ENCODE data around the gene ATG10.
"Not testable (repeated sequence)": the region's sequence is repeated elsewhere in the genome, so short reads cannot be mapped to it uniquely, and the experiment has no call there.

Gene ATG10

DNA sequence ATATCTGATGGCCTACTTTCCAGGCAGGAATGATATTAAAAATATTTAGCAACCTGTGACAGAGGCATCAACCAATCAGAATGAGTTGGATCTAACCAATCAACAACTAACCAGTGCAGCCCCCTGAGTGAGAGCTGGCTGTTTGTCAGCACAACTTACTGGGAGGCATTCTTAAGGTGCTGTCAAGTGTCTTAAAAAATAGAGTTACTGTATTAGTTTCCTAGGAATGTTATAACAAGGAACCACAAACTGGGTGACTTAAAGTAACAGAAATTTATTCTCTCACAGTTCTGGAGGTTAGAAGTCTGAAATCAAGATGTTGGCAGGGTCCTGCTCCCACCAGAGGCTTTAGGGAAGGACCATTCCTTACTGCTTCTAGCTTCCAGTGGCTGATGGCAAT is 85.2 kb downstream of the ATG10 start:
- H3K4me3 Mint-ChIP-seq: no peak overlapping the region
- no peaks in the 10 kb centered on the region for H3K4me1 Mint-ChIP-seq (ENCODE audit: low read depth)
- H3K36me3 Mint-ChIP-seq (ENCODE audit: low read depth): no peaks in the 10 kb centered on the region
- no peaks in the 10 kb centered on the region for H3K9me3 Mint-ChIP-seq
- no peaks in the 10 kb centered on the region for H3K27me3 Mint-ChIP-seq (ENCODE audit: low read depth)
- H3K27ac Mint-ChIP-seq: no peak overlapping the region

DNA sequence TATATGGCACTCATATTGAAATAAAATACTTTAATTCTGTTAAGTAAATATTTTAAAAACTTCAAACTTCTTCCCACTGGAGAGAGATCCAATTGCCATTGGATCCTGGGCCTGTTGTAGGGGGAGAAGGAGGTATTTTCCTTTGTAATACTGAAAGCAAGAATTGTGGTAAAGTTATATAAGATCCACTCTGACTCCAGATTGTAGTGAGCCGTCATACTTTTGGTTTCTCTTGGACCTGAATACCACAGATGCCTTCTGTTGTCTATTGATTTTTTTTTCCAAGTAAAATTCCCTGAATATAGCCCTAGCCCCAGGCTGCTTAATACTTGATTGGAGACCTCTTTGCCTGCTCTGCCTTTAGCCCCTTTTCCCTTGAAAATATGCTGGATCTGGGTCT is 86.9 kb downstream of the ATG10 start:
- no peaks in the 10 kb centered on the region for H3K4me1 Mint-ChIP-seq (ENCODE audit: low read depth)
- H3K36me3 Mint-ChIP-seq (ENCODE audit: low read depth): no peaks in the 10 kb centered on the region
- no peak overlapping the region for H3K27ac Mint-ChIP-seq
- no peak overlapping the region for H3K4me3 Mint-ChIP-seq
- H3K9me3 Mint-ChIP-seq: no peaks in the 10 kb centered on the region
- no peaks in the 10 kb centered on the region for H3K27me3 Mint-ChIP-seq (ENCODE audit: low read depth)

DNA sequence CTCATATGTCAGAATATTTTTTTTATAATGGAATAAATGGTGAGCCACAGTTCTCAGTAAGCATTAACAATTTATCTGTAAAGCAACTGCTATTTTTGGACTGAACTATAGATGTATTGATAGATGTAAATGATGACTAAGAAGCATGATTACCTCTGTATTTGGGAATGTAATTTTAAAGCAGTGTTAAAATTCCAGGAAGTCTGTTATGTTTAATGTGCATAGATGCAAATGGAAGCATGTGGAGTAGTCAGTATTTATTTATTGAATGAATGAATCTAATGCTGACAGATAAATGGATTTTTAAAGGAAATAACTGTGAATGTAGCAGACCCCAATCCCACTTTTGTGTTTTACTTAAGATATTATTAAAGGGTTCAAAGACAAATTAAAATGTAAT is 95.0 kb downstream of the ATG10 start:
- no peak overlapping the region for H3K4me3 Mint-ChIP-seq
- no peaks in the 10 kb centered on the region for H3K27me3 Mint-ChIP-seq (ENCODE audit: low read depth)
- H3K9me3 Mint-ChIP-seq: no peaks in the 10 kb centered on the region
- no peaks in the 10 kb centered on the region for H3K36me3 Mint-ChIP-seq (ENCODE audit: low read depth)
- H3K4me1 Mint-ChIP-seq (ENCODE audit: low read depth): peaks cover 2% of the 10 kb centered on the region
- H3K27ac Mint-ChIP-seq: no peak overlapping the region

DNA sequence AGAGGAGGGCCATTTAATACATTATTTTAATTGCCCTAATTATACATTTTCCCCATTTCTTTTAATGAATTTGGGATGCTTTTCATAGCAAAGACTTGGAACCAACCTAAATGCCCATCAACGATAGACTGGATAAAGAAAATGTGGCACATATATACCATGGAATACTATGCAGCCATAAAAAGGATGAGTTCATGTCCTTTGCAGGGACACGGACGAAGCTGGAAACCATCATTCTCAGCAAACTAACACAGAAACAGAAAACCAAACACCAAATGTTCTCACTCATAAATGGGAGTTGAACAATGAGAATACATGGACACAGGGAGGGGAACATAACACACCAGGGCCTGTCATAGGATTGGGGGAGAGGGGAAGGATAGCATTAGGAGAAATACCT is 96.2 kb downstream of the ATG10 start:
- not testable (repeated sequence) for H3K27ac Mint-ChIP-seq; H3K9me3 Mint-ChIP-seq; H3K4me3 Mint-ChIP-seq; H3K27me3 Mint-ChIP-seq (ENCODE audit: low read depth); H3K4me1 Mint-ChIP-seq (ENCODE audit: low read depth); H3K36me3 Mint-ChIP-seq (ENCODE audit: low read depth)

DNA sequence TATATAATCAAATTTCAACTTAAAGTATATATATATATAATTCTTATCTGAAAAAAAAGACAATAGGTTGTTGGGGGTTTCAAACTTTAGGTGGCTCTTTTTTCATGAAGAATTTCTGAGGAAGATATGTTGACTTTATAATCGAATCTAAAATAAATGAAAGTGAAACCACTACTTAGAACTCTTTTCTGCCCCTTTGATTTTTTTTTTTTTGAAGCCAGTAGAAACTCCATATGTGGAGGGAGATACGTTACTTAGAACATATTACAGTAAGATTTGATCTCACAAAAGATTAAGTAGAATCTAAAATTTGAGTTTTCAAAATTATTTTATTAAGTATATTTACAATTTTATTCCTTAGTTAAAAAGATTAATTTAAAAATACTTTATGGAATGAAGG is 96.9 kb downstream of the ATG10 start:
- Mint-ChIP-seq H3K4me1 (ENCODE audit: low read depth) (peaks cover 2% of the 10 kb centered on the region), H3K36me3 (ENCODE audit: low read depth) (no peaks in the 10 kb centered on the region), H3K27me3 (ENCODE audit: low read depth) (no peaks in the 10 kb centered on the region), H3K27ac (no peak overlapping the region), H3K4me3 (peak overlapping the region; percentile 45), H3K9me3 (no peaks in the 10 kb centered on the region)

DNA sequence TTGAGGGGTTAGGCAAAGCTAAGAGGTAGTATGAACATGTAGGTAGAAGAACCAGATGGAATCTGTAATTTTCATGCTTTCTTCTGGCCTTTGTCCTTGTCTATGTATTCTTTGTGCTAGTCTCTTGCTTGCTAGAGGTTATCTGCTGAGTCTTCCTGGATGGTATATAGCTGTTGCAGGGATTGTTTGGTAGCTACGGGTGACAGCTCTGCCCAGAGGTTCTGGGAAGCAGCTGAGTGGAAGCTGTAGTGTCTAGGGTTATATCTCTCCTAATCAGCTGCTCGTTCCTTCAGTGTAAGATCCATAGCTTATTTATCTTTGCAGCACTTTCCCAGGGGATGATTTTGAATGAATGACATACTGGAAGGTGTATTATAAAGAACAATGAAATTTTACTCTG is 100.3 kb downstream of the ATG10 start:
- H3K27ac Mint-ChIP-seq: no peak overlapping the region
- H3K4me1 Mint-ChIP-seq (ENCODE audit: low read depth): peaks cover 2% of the 10 kb centered on the region
- no peak overlapping the region for H3K4me3 Mint-ChIP-seq
- H3K9me3 Mint-ChIP-seq: no peaks in the 10 kb centered on the region
- H3K27me3 Mint-ChIP-seq (ENCODE audit: low read depth): no peaks in the 10 kb centered on the region
- H3K36me3 Mint-ChIP-seq (ENCODE audit: low read depth): no peaks in the 10 kb centered on the region

DNA sequence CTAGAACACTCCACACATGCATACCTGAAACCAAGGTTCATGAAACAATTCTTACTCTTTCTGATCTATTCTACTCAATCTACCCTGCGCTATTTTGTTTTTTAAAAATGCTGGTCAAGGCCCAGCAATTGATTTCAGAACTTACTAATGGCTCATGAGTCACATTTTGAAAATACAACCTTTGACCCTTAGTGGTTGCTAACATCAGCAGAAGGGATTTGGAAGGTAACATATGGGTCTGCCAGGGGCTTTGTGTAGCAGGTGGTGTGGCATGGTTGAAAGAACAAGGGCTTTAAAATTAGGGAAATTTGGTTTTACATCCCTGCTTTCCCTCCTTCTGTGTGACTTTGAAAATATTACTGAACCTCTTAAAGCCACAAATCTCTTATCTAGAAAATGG is 101.4 kb downstream of the ATG10 start:
- no peaks in the 10 kb centered on the region for H3K36me3 Mint-ChIP-seq (ENCODE audit: low read depth)
- H3K4me1 Mint-ChIP-seq (ENCODE audit: low read depth): peaks cover 2% of the 10 kb centered on the region
- no peak overlapping the region for H3K4me3 Mint-ChIP-seq
- H3K27ac Mint-ChIP-seq: no peak overlapping the region
- H3K27me3 Mint-ChIP-seq (ENCODE audit: low read depth): no peaks in the 10 kb centered on the region
- no peaks in the 10 kb centered on the region for H3K9me3 Mint-ChIP-seq

DNA sequence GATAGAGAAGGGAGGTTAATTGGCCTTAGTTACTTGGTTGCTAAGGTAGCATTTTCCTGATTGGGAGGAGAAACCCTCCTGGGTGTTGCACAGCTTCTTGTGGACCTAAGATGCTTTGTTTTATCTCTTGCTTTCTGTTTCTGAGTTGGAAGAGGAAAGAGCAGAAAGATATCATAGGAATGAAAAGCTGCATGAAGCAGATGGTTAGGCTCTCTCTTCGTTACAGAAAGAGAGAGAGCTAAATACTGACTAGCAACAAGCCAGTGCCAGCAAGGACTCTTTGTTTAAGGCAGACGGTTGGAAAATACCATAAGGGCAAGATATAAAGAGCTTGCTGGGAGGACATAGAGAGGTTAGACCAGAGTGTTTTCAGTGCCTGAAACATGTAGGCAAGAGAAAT is 103.1 kb downstream of the ATG10 start:
- no peaks in the 10 kb centered on the region for H3K4me1 Mint-ChIP-seq (ENCODE audit: low read depth)
- no peak overlapping the region for H3K4me3 Mint-ChIP-seq
- H3K27ac Mint-ChIP-seq: no peak overlapping the region

DNA sequence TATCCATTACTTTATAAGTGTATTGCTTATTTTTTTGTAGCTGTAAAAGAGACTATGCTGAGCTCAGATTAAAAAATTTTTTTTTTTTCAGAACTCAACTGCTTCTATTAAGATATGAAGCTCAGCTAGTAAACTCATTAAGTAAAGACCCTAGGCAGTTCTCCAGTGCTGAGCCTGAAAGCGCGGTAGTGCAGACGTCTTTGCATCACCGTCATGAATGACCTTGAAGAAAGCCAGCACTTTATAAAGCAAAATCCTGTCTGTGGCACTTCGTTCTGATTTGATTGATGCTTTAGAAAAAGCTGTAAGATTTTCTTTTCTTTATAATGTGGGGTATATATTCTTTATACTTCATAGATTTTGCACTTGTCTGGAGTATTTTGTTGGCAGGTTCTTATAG is 105.7 kb downstream of the ATG10 start:
- no peak overlapping the region for H3K4me3 Mint-ChIP-seq
- H3K9me3 Mint-ChIP-seq: peaks cover 11% of the 10 kb centered on the region
- no peaks in the 10 kb centered on the region for H3K27me3 Mint-ChIP-seq (ENCODE audit: low read depth)

More for the DNA sequence above, 103.1 kb downstream of the ATG10 start:
- H3K27me3 Mint-ChIP-seq (ENCODE audit: low read depth): no peaks in the 10 kb centered on the region
- H3K9me3 Mint-ChIP-seq: peaks cover 4% of the 10 kb centered on the region
- no peaks in the 10 kb centered on the region for H3K36me3 Mint-ChIP-seq (ENCODE audit: low read depth)

DNA sequence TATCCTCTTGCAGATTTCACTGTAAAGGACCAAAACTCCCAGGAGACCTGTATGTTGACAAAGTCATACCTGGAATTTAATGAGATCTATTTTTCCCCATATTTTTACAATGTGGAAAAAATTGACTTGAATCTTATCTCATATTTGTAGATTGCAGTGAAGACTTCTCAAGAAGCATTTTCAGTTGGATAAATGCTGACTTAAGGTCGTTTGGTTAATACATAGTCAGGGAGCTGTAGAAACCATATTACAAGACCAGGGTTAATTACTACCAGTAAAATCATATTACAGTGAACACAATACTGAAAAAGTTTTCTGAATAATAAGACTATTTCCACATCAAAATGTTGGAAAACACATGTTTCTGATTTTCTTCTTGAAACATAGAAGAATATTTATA is 119.8 kb downstream of the ATG10 start:
- no peak overlapping the region for H3K27ac Mint-ChIP-seq
- H3K9me3 Mint-ChIP-seq: peaks cover 17% of the 10 kb centered on the region
- no peaks in the 10 kb centered on the region for H3K4me1 Mint-ChIP-seq (ENCODE audit: low read depth)
- no peaks in the 10 kb centered on the region for H3K27me3 Mint-ChIP-seq (ENCODE audit: low read depth)
- no peak overlapping the region for H3K4me3 Mint-ChIP-seq
- no peaks in the 10 kb centered on the region for H3K36me3 Mint-ChIP-seq (ENCODE audit: low read depth)

More for the DNA sequence above, 105.7 kb downstream of the ATG10 start:
- Mint-ChIP-seq H3K4me1 (ENCODE audit: low read depth) (no peaks in the 10 kb centered on the region), H3K27ac (no peak overlapping the region), H3K36me3 (ENCODE audit: low read depth) (no peaks in the 10 kb centered on the region)

DNA sequence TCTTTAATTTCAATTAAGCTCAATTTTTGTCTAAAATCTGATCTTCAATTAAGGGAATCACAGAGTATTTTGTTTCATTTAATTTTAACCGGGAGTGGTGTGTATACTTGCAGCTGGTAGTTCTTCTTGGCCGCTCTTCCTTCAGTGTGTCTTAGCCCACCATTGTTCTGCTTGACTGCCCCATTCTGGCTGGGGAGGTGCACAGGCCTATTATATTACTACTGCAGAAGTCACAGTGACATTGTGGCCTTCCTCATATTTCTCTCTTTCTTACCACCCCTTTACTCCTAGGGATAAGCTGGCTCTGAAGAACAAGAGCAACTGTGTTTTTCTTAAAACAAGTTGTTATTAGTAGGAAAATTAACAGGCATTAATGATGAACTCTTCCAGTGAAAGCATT is 123.7 kb downstream of the ATG10 start:
- no peaks in the 10 kb centered on the region for H3K27me3 Mint-ChIP-seq (ENCODE audit: low read depth)
- H3K27ac Mint-ChIP-seq: no peak overlapping the region
- H3K9me3 Mint-ChIP-seq: peaks cover 17% of the 10 kb centered on the region
- H3K4me3 Mint-ChIP-seq: no peak overlapping the region
- H3K4me1 Mint-ChIP-seq (ENCODE audit: low read depth): peaks cover 4% of the 10 kb centered on the region
- H3K36me3 Mint-ChIP-seq (ENCODE audit: low read depth): no peaks in the 10 kb centered on the region

DNA sequence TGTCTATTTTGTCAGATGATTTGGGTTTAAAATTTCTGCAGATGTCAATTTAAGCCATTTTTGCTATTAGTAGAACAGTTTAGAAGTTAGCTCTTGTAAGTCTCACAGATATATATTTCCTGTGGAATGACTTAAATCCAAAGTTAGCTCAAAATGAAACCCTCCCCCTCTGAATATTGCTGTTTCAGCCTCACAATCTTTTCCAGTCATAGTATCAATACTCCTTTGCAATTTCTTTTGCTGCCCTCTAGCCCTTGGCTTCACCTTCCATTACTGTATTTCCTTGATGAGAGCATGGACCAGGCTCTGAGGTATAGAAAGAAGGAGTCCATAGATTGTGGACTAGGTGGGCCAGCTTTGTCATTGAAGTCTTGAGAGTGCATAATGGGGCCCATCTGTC is 124.4 kb downstream of the ATG10 start:
- Mint-ChIP-seq H3K36me3 (ENCODE audit: low read depth) (no peaks in the 10 kb centered on the region), H3K9me3 (peaks cover 16% of the 10 kb centered on the region), H3K27me3 (ENCODE audit: low read depth) (no peaks in the 10 kb centered on the region), H3K4me3 (no peak overlapping the region), H3K4me1 (ENCODE audit: low read depth) (peaks cover 8% of the 10 kb centered on the region), H3K27ac (no peak overlapping the region)

DNA sequence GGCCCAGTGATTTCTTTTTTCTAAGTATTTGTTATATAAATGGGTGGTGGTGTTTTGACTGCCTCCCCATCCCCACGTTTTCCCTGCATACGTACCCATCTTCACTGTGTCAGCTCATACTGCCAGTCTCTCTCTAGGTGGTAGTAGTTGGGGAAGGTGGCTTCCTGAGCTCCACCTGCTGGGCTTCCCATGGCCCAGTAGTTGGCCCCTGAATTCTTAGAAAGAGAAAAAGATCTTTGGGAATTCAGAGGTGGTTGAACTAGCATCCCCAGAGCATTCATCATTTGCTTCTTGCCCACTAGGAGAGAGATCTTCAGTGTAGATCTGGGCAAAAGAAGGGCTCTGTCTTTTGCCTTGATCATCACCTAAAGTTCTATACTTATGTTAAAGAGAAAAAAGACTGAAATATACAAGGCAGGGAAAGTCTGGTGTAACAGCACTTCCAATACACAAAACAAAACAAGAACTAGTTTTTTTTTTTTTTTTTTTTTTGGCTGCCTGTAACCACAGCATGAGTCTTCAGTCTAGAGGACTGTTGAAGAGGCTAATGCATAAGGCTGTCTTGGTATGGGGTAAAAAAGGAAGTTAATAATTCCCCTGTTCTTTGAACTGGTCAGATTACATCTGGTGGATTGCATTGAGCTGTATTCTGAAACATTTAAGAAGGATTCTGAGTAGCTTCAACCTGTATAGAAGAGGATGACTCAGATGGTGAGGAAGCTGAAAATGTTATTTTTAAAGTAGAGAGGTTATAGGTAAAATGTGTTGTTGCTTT is 128.7 kb downstream of the ATG10 start:
- no peak overlapping the region for H3K4me3 Mint-ChIP-seq
- no peaks in the 10 kb centered on the region for H3K36me3 Mint-ChIP-seq (ENCODE audit: low read depth)

DNA sequence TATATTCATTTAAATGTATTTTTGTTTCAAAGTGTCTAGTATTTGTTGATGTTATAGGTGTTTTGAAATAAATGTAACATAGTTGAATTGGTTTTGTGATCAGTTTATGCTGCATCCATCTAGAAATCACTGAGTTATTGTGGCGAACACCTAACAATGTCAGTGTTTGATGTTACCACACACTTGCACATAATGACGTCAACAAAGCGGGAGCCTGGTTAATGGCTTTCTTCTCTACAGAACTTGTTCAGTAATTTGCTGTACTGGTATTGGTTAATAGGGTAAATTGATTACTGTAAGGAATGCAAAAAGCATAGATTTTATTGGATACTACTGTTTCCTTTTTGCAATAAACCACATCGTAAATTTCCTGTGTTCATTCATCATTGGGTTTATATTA is 133.0 kb downstream of the ATG10 start:
- Mint-ChIP-seq H3K27me3 (ENCODE audit: low read depth) (no peaks in the 10 kb centered on the region), H3K9me3 (no peaks in the 10 kb centered on the region), H3K4me1 (ENCODE audit: low read depth) (peaks cover 11% of the 10 kb centered on the region), H3K27ac (no peak overlapping the region), H3K36me3 (ENCODE audit: low read depth) (no peaks in the 10 kb centered on the region), H3K4me3 (no peak overlapping the region)

More for the DNA sequence above, 128.7 kb downstream of the ATG10 start:
- H3K27me3 Mint-ChIP-seq (ENCODE audit: low read depth): no peaks in the 10 kb centered on the region
- no peak overlapping the region for H3K27ac Mint-ChIP-seq
- no peaks in the 10 kb centered on the region for H3K9me3 Mint-ChIP-seq
- H3K4me1 Mint-ChIP-seq (ENCODE audit: low read depth): peaks cover 8% of the 10 kb centered on the region

DNA sequence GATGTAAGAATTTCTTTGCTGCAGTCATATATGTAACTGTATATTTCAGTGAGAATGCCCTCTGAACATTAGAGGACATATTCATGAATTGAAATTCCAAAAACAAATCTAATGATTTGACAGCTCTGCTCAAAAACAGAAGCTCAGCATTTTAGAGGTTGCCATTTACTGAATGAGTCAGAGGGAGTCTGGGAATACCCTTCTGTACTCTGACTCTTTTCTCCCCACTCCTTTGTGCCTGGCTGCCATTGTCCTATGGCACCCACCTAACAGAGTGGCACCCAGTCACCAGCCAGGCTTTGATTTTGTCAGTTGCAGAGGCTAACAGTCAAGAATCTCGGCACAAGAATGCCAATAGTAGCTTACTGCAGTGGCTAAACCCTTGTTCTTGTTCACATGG is 133.6 kb downstream of the ATG10 start:
- Mint-ChIP-seq H3K9me3 (no peaks in the 10 kb centered on the region), H3K4me3 (no peak overlapping the region), H3K27me3 (ENCODE audit: low read depth) (no peaks in the 10 kb centered on the region), H3K4me1 (ENCODE audit: low read depth) (peaks cover 8% of the 10 kb centered on the region), H3K36me3 (ENCODE audit: low read depth) (no peaks in the 10 kb centered on the region), H3K27ac (no peak overlapping the region)

DNA sequence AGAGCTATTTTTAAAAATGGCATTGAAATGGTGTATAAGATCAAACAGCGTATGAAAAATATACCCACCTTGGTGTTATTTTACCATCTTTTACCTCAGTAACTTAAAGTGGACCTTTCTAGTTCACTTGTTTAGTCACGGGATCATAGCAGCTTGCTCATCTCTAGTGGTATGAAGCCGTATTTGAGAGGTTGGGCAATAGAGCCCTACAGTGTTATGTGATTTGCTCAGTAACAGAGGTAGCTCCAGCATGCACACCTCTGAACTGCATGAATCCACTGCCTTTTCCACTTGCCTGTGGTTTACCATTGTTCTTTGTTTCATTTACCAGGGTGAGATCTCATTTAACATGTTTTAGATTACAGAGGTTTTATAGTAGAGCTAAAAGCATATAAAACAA is 134.4 kb downstream of the ATG10 start:
- Mint-ChIP-seq H3K27me3 (ENCODE audit: low read depth) (no peaks in the 10 kb centered on the region), H3K4me3 (no peak overlapping the region), H3K27ac (no peak overlapping the region), H3K36me3 (ENCODE audit: low read depth) (no peaks in the 10 kb centered on the region), H3K4me1 (ENCODE audit: low read depth) (peaks cover 3% of the 10 kb centered on the region), H3K9me3 (no peaks in the 10 kb centered on the region)
